ENCODE results near the gene RASGRP3. TPM values are rescaled to one million over a fixed set of nuclear protein-coding genes. Genes with fewer than 3 reads are reported as not detected.

The RASGRP3 gene
- total and polyA plus RNA-seq, 9 of the 15 experiments (the other 6 are each of a cell fraction or from before 2014, with no cell fraction given) = 0.18 to 1.7 (median 1.2) TPM

GRCh38 chr2:33437297-33437696 lies 39.2 kb upstream of the RASGRP3 start (continued):
- TF ChIP-seq SMARCE1 (IDR thresholded peaks at IDR 0.05) (peak; percentile 61; the same call in 1 of the 2 replicates), TCF15 (CRISPR knock-in tag; IDR thresholded peaks at IDR 0.05) (no peak), EWSR1 (IDR thresholded peaks at IDR 0.05; ENCODE audit: borderline replicate concordance, low read depth, partially characterized antibody) (no peak), CBX5 (IDR thresholded peaks at IDR 0.05; ENCODE audit: borderline replicate concordance, low read depth) (no peak), TEAD4 (IDR thresholded peaks at IDR 0.05; ENCODE audit: low read length) (peak; percentile 86), TEAD4 (CRISPR knock-in tag; IDR thresholded peaks at IDR 0.05; ENCODE audit: borderline replicate concordance) (no peak), TEAD1 (CRISPR knock-in tag; IDR thresholded peaks at IDR 0.05) (peak in 1 of 2 experiments; percentile 43; a peak in 1 of 4 replicates), MTA2 (IDR thresholded peaks at IDR 0.05; ENCODE audit: low read depth) (0 out of 2 replicates have a peak, but pooled peaks have one; percentile 14), U2AF2 (optimal IDR thresholded peaks at IDR 0.05; ENCODE audit: low read depth, low read length) (no peak), TCFL5 (CRISPR knock-in tag; conservative IDR thresholded peaks at IDR 0.05) (no peak), MECOM (CRISPR knock-in tag; IDR thresholded peaks at IDR 0.05) (no peak), IFI16 (CRISPR knock-in tag; IDR thresholded peaks at IDR 0.05) (no peak), TAL1 (IDR thresholded peaks at IDR 0.05) (peak; percentile 71), FOXM1 (IDR thresholded peaks at IDR 0.05; ENCODE audit: low read depth) (peak; percentile 61; the same call in 1 of the 2 replicates), FOXM1 (CRISPR knock-in tag; IDR thresholded peaks at IDR 0.05; ENCODE audit: low read depth) (no peak), STAG1 (CRISPR knock-in tag; IDR thresholded peaks at IDR 0.05; ENCODE audit: borderline replicate concordance) (no peak), ZNF408 (CRISPR knock-in tag; IDR thresholded peaks at IDR 0.05; ENCODE audit: low read depth) (no peak), KLF16 (IDR thresholded peaks at IDR 0.05) (peak; percentile 83), EP300 (IDR thresholded peaks at IDR 0.05; ENCODE audit: low read length) (peak; percentile 22; the same call in 1 of the 2 replicates), USF1 (CRISPR knock-in tag; IDR thresholded peaks at IDR 0.05) (no peak), GABPB1 (CRISPR knock-in tag; IDR thresholded peaks at IDR 0.05) (0 out of 2 replicates have a peak, but pooled peaks have one; percentile 25), NCOR1 (IDR thresholded peaks at IDR 0.05) (0 out of 2 replicates have a peak, but pooled peaks have one; percentile 18), ZNF589 (CRISPR knock-in tag; IDR thresholded peaks at IDR 0.05; ENCODE audit: low read depth) (no peak), GATA2 (CRISPR knock-in tag; IDR thresholded peaks at IDR 0.05) (0 out of 2 replicates have a peak, but pooled peaks have one; percentile 22), ZNF354B (CRISPR knock-in tag; IDR thresholded peaks at IDR 0.05) (no peak), LCOR (CRISPR knock-in tag; IDR thresholded peaks at IDR 0.05) (peak; percentile 35; the same call in 1 of the 2 replicates)
- TF ChIP-seq, protein P1, sequence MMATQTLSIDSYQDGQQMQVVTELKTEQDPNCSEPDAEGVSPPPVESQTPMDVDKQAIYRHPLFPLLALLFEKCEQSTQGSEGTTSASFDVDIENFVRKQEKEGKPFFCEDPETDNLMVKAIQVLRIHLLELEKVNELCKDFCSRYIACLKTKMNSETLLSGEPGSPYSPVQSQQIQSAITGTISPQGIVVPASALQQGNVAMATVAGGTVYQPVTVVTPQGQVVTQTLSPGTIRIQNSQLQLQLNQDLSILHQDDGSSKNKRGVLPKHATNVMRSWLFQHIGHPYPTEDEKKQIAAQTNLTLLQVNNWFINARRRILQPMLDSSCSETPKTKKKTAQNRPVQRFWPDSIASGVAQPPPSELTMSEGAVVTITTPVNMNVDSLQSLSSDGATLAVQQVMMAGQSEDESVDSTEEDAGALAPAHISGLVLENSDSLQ (IDR thresholded peaks at IDR 0.05) = peak; percentile 24; the same call in 1 of the 2 replicates
- TF ChIP-seq, protein P2, sequence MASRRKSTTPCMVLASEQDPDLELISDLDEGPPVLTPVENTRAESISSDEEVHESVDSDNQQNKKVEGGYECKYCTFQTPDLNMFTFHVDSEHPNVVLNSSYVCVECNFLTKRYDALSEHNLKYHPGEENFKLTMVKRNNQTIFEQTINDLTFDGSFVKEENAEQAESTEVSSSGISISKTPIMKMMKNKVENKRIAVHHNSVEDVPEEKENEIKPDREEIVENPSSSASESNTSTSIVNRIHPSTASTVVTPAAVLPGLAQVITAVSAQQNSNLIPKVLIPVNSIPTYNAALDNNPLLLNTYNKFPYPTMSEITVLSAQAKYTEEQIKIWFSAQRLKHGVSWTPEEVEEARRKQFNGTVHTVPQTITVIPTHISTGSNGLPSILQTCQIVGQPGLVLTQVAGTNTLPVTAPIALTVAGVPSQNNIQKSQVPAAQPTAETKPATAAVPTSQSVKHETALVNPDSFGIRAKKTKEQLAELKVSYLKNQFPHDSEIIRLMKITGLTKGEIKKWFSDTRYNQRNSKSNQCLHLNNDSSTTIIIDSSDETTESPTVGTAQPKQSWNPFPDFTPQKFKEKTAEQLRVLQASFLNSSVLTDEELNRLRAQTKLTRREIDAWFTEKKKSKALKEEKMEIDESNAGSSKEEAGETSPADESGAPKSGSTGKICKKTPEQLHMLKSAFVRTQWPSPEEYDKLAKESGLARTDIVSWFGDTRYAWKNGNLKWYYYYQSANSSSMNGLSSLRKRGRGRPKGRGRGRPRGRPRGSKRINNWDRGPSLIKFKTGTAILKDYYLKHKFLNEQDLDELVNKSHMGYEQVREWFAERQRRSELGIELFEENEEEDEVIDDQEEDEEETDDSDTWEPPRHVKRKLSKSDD (conservative IDR thresholded peaks at IDR 0.05; ENCODE audit: low read length) = no peak

All from K562 (cell line).